Uterus (tissue), 4 donors: ENCODE measurements around the gene SP2. TPM values are rescaled to one million over a fixed set of nuclear protein-coding genes. Genes with fewer than 3 reads are reported as not detected.

Experiments
- DNase-seq, 2 donors: peaks; one replicate each; pipeline ENCODE4 v3.0.0-alpha.2; 2019 to 2020
- H3K27ac ChIP-seq, 2 donors: fragments of 200-600 bp; sonication (generic); 1 replicate in 1 of 2; 2 replicates in 1 of 2; pipeline ENCODE4 v1.5.1; 2016 to 2018
- H3K27me3 ChIP-seq, 2 donors: fragments of 200-600 bp; sonication (generic); one replicate each; pipeline ENCODE4 v1.5.1; 2018 to 2019; ENCODE audit warnings: control low read depth in 1 of 2
- H3K36me3 ChIP-seq, 2 donors: fragments of 200-600 bp; sonication (generic); one replicate each; pipeline ENCODE4 v1.5.1; 2019; ENCODE audit warnings: control low read depth in 1 of 2
- H3K4me1 ChIP-seq, 2 donors: fragments of 200-600 bp; sonication (generic); one replicate each; pipeline ENCODE4 v1.5.1; 2018 to 2019; ENCODE audit warnings: control low read depth in 1 of 2
- H3K4me3 ChIP-seq, 2 donors: fragments of 200-600 bp; sonication (generic); 1 replicate in 1 of 2; 2 replicates in 1 of 2; pipeline ENCODE4 v1.5.1; 2018 to 2019; ENCODE audit warnings: mild to moderate bottlenecking in 1 of 2
- H3K9me3 ChIP-seq, 2 donors: fragments of 200-600 bp; sonication (generic); one replicate each; pipeline ENCODE4 v1.5.1; 2019; ENCODE audit warnings: control low read depth in 1 of 2
- POLR2A ChIP-seq, 2 donors: fragments of 450-650 bp; IDR thresholded peaks; one replicate each; pipeline ENCODE4 v1.6.1; 2016; ENCODE audit warnings: antibody characterized with exemption in 2 of 2, mild to moderate bottlenecking in 1 of 2, moderate library complexity in 1 of 2
- intact Hi-C: fragments of 100-400 bp; cut with DNase I; formaldehyde crosslinking; loops from one replicate; pipeline ENCODE4 v1.15.1; 2023; ENCODE audit warnings: low total_unique reads
- total RNA-seq, 4 donors: library from RNA; depleted of rRNA in 3 of 4; stranded (reverse); fragments of >200 nt in 3 of 4; gene quantifications; one replicate each; pipeline versions ENCODE4 v1.1.0 to v1.2.4, GENCODE V29; 2014 to 2023
- TF ChIP-seq, protein P1 (sequence below), 4 experiments: fragments of 200-600 bp in 2 of 4; fragments of 450-650 bp in 2 of 4; sonication (generic) in 2 of 4; IDR thresholded peaks; one replicate each; pipeline ENCODE4 v1.5.1; 2016 to 2019; ENCODE audit warnings: antibody characterized with exemption in 4 of 4, mild to moderate bottlenecking in 2 of 4, moderate library complexity in 1 of 4
- donor health status: DM: yes; HTN: yes; CAD: no.

The SP2 gene
- total RNA-seq, 4 donors from 2014 or later = 0.88 to 18.7 (median 1.3) TPM

DNA sequence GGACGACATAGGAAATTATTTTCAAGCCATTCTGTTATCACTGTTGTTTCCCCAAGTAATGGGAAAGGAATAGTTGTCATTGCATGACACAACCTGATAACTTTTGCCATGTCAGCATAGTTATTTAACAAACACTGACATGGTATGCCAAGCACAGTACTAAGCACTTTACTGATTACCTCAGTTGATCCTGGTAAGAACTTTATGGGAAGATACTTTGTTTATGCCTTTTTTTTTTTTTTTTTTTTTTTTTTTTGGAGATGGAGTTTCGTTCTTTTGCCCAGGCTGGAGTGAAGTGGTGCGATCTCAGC is 29.6 kb downstream of the SP2 start:
- intact Hi-C loops = no loop called here
- DNase-seq = no peak
- Histone ChIP-seq H3K36me3 (no peaks in the 10 kb centered on the region), H3K4me1 (no peaks in the 10 kb centered on the region), H3K27ac (no peak overlapping the region), H3K27me3 (no peaks in the 10 kb centered on the region), H3K4me3 (no peak overlapping the region), H3K9me3 (no peaks in the 10 kb centered on the region)
- TF ChIP-seq, protein P1, sequence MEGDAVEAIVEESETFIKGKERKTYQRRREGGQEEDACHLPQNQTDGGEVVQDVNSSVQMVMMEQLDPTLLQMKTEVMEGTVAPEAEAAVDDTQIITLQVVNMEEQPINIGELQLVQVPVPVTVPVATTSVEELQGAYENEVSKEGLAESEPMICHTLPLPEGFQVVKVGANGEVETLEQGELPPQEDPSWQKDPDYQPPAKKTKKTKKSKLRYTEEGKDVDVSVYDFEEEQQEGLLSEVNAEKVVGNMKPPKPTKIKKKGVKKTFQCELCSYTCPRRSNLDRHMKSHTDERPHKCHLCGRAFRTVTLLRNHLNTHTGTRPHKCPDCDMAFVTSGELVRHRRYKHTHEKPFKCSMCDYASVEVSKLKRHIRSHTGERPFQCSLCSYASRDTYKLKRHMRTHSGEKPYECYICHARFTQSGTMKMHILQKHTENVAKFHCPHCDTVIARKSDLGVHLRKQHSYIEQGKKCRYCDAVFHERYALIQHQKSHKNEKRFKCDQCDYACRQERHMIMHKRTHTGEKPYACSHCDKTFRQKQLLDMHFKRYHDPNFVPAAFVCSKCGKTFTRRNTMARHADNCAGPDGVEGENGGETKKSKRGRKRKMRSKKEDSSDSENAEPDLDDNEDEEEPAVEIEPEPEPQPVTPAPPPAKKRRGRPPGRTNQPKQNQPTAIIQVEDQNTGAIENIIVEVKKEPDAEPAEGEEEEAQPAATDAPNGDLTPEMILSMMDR (IDR thresholded peaks at IDR 0.05) = no peak
- no peak for TF ChIP-seq POLR2A (IDR thresholded peaks at IDR 0.05)

DNA sequence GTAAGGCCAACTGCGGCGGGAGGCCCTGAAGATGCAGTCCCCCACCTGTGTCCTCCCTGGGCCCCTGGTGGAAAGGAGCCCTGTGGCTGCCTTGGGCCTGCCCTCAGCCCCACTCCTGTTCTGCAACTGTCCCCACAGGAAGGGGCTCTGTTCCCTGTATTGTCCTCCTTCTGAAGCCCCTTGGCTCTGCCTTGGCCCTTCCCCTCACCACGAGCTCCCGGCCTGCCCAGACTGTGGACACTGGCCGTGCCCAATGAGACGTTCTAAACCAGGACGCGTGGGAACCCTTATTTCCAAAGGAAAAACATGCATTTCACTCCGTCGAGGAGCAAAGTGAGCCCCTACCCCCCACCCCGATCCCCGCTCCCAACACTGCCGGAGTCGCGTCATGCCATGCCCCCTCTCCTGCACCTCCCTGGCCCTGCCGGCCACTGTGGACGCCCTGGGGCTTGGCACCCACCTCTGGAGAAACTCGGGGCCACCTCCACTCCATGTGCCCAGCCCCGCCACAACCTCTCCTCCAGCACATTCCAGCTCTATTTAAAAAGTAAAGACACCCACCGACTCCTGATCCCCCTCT is 31.9 kb downstream of the SP2 start:
- no peak for DNase-seq
- no peaks in the 10 kb centered on the region for H3K36me3 ChIP-seq
- no peaks in the 10 kb centered on the region for H3K4me1 ChIP-seq
- H3K9me3 ChIP-seq = no peaks in the 10 kb centered on the region
- H3K27me3 ChIP-seq = no peaks in the 10 kb centered on the region
- TF ChIP-seq, protein P1 (IDR thresholded peaks at IDR 0.05) = no peak
- no peak for TF ChIP-seq POLR2A (IDR thresholded peaks at IDR 0.05)
- no peak overlapping the region for H3K4me3 ChIP-seq
- intact Hi-C loops = no loop called here
- H3K27ac ChIP-seq = no peak overlapping the region

DNA sequence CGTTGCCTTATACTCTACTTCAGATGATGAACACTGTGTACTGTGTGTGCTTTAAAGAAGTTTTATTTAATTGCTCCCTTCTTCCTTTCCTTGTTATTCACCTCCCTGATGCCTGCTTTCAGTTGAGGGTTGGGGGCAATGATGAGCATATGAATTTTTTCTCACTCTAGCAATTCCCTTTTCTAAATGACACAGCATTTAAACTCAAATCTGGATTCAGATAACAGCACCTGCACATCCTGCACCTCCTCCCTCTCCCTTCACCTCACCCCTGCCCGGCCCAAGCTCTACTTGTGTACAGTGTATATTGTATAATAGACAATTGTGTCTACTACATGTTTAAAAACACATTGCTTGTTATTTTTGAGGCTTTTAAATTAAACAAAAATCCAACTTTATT is 32.4 kb downstream of the SP2 start:
- H3K27ac ChIP-seq = no peak overlapping the region
- no peak overlapping the region for H3K4me3 ChIP-seq
- no peaks in the 10 kb centered on the region for H3K4me1 ChIP-seq
- H3K27me3 ChIP-seq = no peaks in the 10 kb centered on the region
- no peaks in the 10 kb centered on the region for H3K36me3 ChIP-seq
- DNase-seq = no peak
- intact Hi-C loops = no loop called here
- H3K9me3 ChIP-seq = no peaks in the 10 kb centered on the region
- TF ChIP-seq POLR2A (IDR thresholded peaks at IDR 0.05) = no peak
- TF ChIP-seq, protein P1 (IDR thresholded peaks at IDR 0.05) = no peak

DNA sequence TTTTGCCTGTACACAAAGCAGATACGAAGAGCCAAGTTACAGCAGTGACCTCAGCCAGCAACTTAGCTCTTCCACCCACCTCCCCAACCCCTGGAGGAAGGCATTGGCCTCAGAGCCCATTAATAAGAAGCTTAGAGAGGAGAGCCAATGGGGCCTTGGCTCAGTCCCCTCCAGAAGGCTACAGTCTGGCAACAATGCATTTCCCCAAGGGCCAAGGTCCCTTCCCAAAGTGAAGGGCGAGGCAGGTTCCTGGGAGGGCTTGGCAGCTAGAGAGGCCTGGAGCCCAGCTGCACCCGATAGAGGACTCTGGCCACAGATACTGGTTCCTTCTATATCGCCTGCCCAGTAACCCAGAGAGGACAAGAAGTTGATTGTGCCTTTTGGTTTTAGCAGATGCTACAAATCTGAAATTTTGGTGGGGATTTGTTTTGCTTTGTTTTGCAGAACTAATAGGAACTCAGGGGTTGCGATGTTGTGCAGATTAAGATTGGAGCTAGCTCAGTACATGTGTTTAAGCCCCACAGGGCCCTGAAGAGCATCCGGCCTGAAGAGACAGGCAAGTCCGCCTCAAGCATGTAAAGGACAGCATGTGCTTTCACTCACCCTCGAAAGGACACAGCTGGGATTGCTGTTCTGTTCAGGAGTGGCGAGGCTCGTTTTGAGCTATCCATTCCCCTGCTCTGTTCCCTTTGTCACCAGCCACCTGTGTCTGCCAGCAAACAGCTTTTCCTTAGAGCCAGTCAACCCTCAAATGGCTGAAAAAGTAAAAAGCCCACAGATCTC is 33.4 kb downstream of the SP2 start:
- Histone ChIP-seq H3K9me3 (no peaks in the 10 kb centered on the region), H3K36me3 (no peaks in the 10 kb centered on the region), H3K4me1 (no peaks in the 10 kb centered on the region), H3K4me3 (no peak overlapping the region), H3K27ac (no peak overlapping the region), H3K27me3 (no peaks in the 10 kb centered on the region)
- no peak for TF ChIP-seq POLR2A (IDR thresholded peaks at IDR 0.05)
- TF ChIP-seq, protein P1 (IDR thresholded peaks at IDR 0.05) = no peak
- no peak for DNase-seq
- intact Hi-C loops = no loop called here

GRCh38 chr17:47931848-47932247 is 35.8 kb downstream of the SP2 start:
- intact Hi-C loops = no loop called here
- no peak for DNase-seq
- H3K9me3 ChIP-seq = no peaks in the 10 kb centered on the region
- TF ChIP-seq POLR2A (IDR thresholded peaks at IDR 0.05) = no peak
- TF ChIP-seq, protein P1 (IDR thresholded peaks at IDR 0.05) = no peak
- H3K27me3 ChIP-seq = no peaks in the 10 kb centered on the region
- no peak overlapping the region for H3K27ac ChIP-seq
- no peaks in the 10 kb centered on the region for H3K4me1 ChIP-seq
- H3K4me3 ChIP-seq = no peak overlapping the region
- H3K36me3 ChIP-seq = no peaks in the 10 kb centered on the region
